CD4-positive, alpha-beta T cell treated with Interleukin-6 at 100 ng/mL for 8 hours (primary cell): ENCODE data around the gene GTF2A1L.
"Not testable (repeated sequence)": the region's sequence is repeated elsewhere in the genome, so short reads cannot be mapped to it uniquely, and the experiment has no call there.

Source experiments
- DNase-seq: peaks from one replicate; pipeline ENCODE4 v3.0.0-alpha.2; 2020; ENCODE audit warnings: mixed read lengths, low spot score

GTF2A1L gene

DNA sequence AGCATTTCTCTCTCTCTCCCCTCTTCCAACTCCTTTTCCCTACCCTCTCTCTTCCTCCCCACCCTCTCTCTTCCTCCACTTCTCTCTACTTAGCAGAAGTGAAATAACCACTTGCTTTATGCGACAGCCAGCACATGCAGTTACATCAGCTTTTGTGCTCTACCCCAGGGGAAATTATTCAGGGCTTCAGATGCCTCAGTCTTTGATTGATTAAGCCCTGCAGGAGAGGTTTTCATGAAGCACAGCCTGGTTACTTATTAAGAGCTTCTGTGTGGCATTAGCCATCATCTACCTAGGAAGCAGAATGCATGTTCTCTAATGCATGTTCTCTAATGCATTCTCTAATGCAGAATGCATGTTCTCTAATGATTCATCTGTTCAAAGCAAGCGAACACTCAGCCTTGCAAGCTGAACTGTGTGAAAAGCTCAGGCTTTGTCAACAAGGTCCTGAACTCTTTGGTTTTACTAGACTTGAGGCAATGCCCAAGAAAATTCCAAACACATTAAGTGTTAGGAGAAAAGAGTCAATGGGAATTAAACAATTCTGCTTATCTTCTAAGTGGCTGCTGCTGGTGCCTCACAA, 81.8 kb downstream of the GTF2A1L start:
- no peak for DNase-seq

DNA sequence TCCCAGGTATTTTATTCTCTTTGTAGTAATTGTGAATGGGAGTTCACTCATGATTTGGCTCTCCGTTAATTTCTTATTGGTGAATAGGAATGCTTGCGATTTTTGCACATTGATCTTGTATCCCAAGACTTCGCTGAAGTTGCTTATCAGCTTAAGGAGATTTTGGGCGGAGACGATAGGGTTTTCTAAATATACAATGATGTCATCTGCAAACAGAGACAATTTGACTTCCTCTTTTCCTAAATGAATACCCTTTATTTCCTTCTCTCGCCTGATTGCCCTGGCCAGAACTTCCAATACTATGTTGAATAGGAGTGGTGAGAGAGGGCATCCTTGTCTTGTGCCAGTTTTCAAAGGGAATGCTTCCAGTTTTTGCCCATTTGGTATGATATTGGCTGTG, 86.0 kb downstream of the GTF2A1L start:
- not testable (repeated sequence) for DNase-seq

DNA sequence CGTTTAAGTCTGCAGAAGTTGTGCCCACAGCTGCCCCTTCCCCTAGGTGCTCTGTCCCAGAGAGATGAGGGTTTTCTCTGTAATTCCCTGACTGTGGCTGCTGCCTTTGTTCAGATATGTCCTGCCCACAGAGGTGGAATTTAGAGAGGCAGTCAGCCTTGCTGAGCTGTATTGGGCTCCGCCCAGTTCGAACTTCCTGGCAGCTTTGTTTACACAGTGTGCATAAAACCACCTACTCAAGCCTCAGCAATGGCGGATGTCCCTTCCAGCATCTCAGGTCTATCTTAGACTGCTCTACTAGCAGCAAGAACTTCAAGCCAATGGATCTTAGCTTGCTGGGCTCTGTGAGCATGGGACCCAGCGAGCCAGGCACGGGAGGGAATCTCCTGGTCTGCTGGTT, 89.8 kb downstream of the GTF2A1L start:
- peak; percentile 35 for DNase-seq

DNA sequence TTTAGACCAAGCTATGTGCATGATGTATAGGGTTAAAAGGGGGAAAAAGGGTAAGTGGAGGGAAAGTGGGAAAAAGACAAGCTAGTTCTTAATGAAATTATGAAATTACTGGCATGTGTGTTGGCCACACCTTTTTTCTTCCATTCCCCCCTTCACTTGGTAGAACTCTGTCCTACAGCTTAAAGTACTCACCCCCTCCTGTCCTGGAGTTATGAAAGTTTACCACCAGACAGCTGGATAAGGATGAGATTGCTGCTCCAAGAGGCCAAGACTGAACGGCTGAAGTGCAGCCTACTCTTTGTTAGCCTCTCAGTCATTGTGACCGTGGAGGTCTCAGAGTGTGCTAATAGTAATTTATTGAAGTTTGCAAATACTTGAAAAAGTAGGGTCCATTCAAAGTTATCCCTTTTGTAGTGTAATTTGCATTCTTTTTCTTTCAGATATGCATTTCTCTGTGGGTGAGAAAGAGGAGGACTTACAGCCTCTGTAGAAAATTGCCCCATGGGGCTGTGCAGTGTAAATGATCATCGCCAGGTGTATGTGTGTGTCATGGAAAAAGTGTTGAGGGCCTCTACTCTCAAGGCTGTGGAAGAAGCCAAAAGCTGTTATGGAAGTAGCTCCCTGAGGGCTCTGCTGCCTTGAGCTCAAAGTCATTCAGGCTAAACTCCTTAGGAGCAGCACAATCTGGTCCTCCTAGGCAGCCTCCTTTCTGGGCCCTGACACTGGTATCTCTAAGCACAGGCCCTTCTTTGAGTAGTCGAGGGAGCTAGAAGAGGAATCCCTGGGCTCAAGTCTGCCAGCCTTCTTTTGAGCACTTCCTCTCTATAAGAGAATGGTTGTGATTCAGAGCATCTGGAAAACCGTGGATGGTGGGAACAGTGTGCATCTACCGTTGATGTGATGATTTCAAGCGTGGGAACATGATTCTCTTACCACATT, 91.7 kb downstream of the GTF2A1L start:
- DNase-seq, result no peak

DNA sequence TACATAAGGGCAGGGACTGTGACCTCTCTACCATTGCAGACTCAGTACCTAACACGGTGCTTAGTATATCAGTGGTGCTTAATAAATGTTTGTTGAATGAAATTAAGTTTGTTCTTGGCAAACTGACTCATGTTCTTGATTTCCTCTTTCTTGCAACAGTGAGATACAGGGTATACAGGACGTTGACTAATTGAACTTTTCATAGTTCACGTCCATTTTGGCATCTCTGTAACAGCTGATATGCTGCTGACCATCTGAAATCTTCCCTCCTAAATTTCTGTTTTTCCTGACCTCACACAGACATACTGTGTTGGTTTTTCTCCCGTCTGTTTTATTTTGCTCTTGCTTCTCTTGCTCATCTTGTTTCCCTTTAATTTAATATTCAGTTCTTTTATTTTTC, 93.7 kb downstream of the GTF2A1L start:
- DNase-seq, result no peak

DNA sequence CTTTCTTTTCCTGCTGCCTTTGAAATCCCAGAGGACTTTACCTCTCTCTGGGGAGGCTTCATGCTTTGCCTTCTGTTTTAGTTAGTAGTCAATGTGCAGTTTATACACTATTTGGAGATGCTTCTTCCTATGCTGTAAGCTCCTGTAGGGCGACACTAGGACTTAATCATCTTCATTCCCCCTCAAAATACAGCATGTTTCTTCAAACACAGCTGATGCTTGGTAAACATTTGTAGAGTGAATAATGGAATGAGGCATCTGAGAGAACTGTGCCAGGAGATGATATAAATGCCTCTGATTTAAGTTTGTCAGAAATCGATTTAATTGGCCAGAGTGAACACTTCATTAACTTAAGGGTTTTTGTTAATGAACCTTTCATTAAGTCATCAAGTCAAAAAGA, 94.5 kb downstream of the GTF2A1L start:
- DNase-seq, result no peak

DNA sequence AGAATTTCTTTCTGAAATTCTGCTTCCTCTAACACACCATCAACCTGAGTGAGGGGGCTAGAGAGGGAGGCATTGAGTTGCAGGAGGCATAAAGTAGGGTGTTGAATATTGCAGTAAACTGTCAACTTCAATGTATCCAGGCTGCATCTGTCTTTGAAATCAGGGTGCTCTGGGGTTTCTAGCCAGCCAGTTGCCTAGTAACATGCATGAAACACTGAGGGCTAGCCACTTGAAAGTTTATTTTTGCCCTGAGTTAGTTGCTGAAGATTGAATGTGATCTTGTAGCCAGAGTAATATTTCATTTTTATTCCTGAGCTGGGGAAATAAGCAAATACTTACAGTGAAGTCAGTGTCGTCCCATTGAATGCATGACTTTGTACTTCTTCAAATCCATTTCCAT, 96.0 kb downstream of the GTF2A1L start:
- DNase-seq, result peak; percentile 8

DNA sequence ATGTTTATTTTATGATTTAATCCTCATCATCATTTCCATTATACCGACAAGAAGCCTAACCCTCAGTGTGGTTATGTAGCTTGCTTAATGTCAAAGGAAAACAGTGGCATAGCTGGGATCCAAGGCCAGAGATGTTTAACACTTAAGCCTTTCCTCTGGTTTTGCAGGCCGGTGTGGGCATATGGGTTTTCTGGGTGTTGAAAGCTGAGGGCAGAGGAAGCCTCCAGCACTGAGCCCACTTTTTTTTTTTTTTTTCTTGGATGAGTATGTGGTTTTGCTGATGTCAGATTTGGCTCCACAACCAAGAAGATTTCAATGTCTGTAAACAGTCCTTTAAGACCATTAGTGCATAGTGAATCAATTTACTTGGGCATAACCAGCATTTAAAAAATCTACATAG, 96.6 kb downstream of the GTF2A1L start:
- DNase-seq, result no peak

DNA sequence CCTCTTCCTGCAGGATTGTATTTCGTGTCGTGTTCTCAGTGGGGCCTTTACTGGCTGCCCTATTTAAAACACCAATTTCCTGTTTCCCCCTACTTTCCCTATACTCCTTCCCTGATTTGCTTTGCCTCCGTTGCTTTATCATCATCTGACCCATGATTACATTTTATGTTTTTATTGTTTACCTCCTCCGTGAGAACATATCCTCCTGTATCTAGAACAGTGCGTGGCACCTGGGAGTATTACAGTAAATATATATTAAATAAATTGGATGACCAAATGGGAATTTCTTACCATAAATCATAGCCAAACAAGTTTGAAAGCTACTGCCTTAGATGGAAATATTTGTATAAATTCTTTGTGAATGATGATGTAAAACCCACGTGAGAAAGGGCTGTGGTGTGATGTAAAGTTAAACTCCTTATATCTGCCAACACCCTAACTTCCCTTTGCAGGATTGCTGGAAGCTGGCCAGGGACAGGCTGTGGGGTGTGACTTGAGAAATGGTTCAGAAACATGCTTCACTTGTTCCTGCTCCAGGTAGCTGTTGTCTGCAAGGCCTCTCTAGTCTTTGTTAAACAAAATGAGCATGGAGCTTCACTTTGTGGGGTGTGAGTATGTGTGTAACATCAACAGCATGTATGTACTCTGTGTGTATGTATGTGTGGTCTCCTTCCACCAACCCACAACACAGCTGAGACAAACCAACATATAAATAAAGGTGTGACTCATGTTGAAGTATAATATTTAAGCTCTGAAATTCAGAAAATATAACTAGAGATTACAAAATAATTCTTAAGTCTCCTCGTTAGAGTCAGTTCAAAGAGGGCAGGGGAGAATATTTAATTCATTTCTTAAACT, 97.6 kb downstream of the GTF2A1L start:
- DNase-seq, result no peak

DNA sequence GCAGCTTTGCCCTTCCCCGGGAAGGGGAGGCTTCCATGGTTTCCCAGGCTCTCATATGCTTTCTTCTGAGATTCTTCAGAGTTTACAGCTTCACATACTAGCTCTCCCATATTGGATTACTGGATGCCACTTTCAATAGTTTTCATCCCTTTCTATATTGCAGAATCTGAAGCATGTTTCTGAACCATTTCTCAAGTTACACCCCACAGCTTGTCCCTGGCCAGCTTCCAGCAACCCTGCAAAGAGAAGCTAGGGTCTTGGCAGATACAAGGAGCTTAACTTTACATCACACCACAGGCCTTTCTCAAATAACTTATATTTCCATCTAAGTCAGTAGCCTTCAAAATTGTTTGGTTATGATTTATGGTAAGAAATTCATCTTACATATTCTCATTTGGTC, 98.3 kb downstream of the GTF2A1L start:
- DNase-seq, result no peak

DNA sequence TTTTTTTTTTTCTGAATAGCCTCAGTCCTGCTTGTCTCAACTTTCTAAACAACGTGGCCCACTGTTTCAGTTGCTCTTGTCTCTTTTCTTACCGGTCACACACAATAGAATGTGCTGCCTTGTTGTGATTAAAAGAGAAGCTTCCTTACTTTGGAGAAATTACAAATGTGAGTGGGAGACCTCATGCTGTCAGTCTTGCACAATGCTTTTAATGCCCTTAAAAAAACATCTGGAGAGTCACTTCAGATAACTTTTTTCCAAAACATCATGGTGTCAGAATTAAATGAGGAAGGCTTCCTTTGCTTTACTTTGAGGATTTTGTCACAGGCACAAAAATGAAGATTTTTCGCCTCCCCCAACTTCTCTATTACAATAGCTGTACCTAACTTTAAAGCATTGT, 100.2 kb downstream of the GTF2A1L start:
- no peak for DNase-seq

DNA sequence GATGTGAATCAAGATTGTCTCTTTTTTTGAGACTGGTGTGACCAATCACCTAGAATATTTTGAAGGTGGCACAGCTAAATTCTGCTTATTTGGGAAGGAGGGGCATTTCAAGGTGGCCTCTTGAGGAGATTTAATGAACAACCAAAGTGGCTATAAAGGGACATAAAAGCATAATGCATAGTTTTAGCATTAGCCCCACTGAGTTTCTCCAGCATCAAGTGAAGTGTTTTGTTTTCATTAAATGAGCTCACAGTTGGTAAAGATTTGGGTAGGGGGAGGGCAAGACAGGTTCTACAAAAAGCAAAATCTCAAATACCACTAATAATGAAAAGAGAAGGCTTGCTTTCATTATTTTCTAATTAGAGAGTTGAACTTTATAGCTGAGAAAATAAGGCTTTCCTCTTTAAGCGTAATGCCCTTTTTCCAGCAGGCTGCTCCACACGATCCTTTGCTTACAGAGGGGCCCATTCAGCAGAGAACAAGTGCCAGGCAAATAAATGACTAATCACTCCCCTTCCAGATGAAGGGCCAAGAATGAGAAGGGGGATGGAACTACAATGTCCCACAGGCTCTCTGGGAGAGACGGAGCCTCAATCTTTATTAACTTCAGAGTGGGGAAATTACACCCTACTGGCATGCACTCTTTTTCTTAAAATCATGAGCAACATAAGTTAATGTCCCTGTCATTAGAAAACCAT, 102.0 kb downstream of the GTF2A1L start:
- no peak for DNase-seq

DNA sequence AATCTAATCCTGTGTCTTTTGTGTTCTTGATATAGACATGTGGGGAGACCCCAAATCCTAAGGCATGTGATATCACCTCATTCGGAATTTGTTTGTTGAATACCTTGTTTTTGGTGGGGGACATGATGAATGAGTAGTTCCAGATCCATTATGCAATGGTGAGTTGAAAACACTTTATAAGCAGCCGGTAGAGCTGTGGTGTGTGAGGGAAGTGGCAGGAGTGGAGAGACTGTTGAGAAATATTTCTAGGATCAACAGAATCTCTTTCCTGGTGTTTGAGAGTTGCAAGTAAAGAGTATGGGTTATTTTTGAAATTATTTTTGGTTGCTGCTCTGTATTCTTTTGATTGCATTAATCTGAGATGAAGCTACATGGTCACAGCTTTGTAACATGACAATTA, 103.5 kb downstream of the GTF2A1L start:
- DNase-seq, result no peak

DNA sequence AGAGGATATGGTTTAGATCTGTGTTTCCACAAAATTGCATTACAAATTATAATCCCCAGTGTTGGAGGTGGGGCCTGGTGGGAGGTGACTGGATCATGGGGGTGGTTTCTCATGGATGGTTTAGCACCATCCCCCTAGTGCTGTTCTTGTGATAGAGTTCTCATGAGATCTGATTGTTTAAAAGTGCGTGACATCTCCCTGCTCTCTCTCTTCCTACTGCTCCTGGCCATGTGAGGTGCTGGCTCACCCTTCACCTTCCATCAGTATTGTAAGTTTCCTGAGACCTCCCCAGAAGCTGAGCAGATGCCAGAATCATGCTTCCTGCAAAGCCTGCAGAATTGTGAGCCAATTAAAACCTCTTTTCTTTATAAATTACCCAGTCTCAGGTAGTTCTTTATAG, 104.7 kb downstream of the GTF2A1L start:
- DNase-seq, result no peak

DNA sequence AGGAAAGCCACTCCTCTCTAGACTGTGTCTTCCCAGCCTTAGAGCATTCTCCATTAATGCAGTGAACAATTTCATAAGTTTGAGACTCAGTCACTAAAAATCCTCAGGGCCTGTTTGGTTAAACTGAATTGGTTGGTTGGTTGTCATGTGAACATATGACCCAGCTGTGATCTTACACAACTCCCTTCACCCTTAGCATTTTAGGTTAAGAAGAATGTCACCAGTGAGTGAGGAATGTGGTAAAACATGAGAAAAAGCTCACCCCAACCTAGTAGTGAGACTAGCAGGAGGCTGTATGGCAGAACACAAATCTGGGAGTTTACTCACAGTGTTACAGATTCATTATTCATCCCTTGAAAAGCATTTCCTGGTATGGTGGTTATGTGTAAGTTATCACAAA, 105.5 kb downstream of the GTF2A1L start:
- DNase-seq, result no peak

DNA sequence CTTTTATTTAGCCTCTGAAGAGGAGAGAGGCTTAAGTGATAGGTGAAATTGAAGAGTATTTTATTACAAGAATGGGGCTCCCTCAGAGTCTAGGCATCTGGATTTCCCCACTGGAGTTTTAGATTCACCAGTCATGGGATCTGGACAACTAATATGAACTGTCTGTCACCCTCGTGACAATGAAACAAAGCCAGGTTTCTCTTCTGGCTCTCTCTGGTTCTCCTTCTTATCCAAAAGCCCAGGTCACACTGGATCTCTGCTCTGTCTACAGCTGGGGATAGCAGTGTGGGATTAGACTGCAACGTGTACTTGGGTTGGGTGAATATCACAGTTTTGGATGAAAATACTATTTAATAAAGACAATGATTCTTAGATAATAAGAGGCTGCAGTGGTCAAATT, 106.6 kb downstream of the GTF2A1L start:
- no peak for DNase-seq

DNA sequence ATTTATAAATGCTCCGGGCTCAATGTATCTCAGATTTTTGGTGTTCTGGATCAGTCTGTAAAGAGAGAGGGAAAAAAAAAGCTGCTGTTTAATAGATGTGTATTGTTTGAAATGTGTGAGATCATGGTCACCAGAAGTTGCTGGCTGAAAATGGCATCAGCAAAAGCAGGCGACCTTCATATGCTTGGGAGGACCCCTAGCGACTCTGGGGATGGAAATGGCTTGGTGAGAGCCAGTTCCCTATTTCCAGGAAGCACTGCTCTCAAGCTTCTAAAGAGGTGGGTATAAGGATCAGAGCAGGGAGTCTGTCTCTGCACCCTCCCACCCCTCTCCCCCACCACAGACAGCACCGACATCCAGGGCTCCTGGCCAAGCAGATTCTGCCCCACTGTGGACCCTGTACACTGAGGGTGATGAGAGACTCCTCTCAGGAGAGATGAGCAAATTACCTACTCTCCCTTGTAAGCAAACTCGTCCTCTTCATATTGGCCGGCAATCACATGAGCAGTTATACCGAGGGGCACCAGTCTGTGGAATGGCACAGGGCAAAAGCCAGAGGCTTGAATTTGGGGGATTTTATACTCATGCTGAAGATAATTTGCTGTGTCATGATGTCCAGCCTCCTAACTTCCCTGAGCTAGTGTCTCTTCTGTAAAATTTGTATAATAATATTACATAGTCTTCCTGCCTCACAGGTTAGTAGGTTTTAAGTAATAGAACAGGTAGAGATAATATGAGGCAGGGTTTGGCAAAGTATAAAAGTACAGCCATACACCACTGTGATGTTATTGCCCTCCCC, 108.2 kb downstream of the GTF2A1L start:
- no peak for DNase-seq

DNA sequence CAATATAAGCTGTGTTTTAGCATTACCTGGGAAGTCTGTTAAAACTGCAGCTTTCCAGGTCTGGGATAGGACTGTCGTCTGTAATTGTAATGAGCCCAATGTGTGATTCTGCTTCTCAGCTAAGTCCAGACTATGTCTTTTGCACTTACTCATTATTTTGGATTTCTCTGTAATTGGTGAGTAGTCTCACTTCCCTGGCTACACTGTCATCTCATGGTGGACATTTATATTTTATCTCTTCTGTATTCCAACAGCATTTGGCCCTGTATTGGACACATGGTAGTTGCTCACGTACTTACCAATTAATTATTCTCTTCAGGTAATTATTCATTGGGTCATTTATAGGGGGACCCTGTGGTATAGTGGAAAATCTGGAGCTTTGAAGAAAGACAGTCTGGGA, 109.9 kb downstream of the GTF2A1L start:
- DNase-seq, result no peak

DNA sequence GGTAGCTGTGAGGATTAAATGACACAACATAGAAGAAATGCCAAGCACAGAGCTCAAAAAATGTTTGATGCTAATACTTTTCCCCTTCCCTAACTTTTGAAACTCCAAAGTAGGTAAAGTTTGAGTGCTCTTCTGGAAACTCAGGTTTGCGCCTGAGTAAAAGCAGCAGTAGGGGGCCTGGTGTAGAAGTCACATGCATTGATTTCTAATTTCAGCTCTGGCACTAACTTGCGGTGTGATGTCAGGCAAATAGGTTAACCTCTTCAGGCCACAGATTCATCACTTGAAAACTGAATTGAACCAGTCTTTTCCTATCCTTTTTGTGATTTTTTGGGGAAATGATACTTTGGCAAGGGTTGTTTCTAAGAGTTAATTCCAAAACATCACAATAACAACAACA, 110.6 kb downstream of the GTF2A1L start:
- no peak for DNase-seq

DNA sequence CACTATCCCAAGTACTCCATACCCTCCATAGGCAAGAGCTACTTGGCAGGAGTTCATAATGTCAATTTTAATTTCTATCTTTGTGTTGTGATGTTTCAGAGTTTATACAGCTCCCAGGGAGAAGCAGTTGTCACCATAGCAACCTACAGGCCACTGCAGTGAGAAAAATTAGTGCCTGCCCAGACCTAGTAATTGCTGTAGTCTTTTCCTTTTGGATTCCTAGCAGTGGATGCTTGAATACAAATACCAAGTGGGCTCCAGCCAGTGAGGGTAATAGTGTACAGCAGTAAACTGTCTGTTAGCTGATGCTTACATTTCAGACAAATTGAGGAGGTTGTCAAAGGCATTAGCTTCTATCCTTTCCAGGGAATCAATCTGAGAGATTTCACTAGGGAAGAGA, 111.2 kb downstream of the GTF2A1L start:
- DNase-seq, result no peak
